ENCODE measurements around the gene FPR3.
"Not testable (repeated sequence)": the region's sequence is repeated elsewhere in the genome, so short reads cannot be mapped to it uniquely, and the experiment has no call there.

DNA sequence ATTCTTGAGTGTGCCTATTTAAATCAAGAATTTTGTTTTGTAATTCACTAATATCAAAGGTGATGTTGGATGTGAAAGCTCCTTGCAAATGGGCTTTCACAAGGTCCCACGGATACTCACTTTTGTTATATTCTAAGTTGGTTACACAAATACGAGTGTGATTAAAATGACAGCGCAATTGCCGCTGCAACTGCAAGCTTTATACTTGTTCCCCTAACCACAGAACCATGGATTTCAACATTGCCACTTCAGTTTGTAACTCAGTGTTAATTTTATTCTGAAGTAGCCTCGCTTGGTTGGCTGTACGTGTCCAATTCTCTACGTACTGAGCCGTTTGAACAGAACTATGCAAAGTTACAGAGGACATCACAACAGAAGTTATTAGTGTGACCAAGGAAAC, 10.4 kb downstream of the FPR3 start:
- TF ChIP-seq, protein P1, sequence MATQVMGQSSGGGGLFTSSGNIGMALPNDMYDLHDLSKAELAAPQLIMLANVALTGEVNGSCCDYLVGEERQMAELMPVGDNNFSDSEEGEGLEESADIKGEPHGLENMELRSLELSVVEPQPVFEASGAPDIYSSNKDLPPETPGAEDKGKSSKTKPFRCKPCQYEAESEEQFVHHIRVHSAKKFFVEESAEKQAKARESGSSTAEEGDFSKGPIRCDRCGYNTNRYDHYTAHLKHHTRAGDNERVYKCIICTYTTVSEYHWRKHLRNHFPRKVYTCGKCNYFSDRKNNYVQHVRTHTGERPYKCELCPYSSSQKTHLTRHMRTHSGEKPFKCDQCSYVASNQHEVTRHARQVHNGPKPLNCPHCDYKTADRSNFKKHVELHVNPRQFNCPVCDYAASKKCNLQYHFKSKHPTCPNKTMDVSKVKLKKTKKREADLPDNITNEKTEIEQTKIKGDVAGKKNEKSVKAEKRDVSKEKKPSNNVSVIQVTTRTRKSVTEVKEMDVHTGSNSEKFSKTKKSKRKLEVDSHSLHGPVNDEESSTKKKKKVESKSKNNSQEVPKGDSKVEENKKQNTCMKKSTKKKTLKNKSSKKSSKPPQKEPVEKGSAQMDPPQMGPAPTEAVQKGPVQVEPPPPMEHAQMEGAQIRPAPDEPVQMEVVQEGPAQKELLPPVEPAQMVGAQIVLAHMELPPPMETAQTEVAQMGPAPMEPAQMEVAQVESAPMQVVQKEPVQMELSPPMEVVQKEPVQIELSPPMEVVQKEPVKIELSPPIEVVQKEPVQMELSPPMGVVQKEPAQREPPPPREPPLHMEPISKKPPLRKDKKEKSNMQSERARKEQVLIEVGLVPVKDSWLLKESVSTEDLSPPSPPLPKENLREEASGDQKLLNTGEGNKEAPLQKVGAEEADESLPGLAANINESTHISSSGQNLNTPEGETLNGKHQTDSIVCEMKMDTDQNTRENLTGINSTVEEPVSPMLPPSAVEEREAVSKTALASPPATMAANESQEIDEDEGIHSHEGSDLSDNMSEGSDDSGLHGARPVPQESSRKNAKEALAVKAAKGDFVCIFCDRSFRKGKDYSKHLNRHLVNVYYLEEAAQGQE (IDR thresholded peaks at IDR 0.05; ENCODE audit: unreplicated experiment): not testable (repeated sequence)
- not testable (repeated sequence) for TF ChIP-seq CREB1 (CRISPR knock-in tag; IDR thresholded peaks at IDR 0.05; ENCODE audit: low read depth); ZNF114 (CRISPR knock-in tag; IDR thresholded peaks at IDR 0.05); POLR2AphosphoS5 (IDR thresholded peaks at IDR 0.05; ENCODE audit: low read depth); EZH2 (IDR thresholded peaks at IDR 0.05; ENCODE audit: low read depth, unreplicated experiment); EZH2phosphoT487 (IDR thresholded peaks at IDR 0.05; ENCODE audit: unreplicated experiment); NANOG (IDR thresholded peaks at IDR 0.05; ENCODE audit: borderline replicate concordance); JUNB (IDR thresholded peaks at IDR 0.05; ENCODE audit: unreplicated experiment); ZNF331 (CRISPR knock-in tag; IDR thresholded peaks at IDR 0.05; ENCODE audit: low read depth)
- TF ChIP-seq, protein P2, sequence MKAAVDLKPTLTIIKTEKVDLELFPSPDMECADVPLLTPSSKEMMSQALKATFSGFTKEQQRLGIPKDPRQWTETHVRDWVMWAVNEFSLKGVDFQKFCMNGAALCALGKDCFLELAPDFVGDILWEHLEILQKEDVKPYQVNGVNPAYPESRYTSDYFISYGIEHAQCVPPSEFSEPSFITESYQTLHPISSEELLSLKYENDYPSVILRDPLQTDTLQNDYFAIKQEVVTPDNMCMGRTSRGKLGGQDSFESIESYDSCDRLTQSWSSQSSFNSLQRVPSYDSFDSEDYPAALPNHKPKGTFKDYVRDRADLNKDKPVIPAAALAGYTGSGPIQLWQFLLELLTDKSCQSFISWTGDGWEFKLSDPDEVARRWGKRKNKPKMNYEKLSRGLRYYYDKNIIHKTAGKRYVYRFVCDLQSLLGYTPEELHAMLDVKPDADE (IDR thresholded peaks at IDR 0.05): not testable (repeated sequence)
- TF ChIP-seq, protein P3, sequence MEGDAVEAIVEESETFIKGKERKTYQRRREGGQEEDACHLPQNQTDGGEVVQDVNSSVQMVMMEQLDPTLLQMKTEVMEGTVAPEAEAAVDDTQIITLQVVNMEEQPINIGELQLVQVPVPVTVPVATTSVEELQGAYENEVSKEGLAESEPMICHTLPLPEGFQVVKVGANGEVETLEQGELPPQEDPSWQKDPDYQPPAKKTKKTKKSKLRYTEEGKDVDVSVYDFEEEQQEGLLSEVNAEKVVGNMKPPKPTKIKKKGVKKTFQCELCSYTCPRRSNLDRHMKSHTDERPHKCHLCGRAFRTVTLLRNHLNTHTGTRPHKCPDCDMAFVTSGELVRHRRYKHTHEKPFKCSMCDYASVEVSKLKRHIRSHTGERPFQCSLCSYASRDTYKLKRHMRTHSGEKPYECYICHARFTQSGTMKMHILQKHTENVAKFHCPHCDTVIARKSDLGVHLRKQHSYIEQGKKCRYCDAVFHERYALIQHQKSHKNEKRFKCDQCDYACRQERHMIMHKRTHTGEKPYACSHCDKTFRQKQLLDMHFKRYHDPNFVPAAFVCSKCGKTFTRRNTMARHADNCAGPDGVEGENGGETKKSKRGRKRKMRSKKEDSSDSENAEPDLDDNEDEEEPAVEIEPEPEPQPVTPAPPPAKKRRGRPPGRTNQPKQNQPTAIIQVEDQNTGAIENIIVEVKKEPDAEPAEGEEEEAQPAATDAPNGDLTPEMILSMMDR (conservative IDR thresholded peaks at IDR 0.05; ENCODE audit: low read depth in 2 of 2): not testable (repeated sequence)
- TF ChIP-seq, protein P4, sequence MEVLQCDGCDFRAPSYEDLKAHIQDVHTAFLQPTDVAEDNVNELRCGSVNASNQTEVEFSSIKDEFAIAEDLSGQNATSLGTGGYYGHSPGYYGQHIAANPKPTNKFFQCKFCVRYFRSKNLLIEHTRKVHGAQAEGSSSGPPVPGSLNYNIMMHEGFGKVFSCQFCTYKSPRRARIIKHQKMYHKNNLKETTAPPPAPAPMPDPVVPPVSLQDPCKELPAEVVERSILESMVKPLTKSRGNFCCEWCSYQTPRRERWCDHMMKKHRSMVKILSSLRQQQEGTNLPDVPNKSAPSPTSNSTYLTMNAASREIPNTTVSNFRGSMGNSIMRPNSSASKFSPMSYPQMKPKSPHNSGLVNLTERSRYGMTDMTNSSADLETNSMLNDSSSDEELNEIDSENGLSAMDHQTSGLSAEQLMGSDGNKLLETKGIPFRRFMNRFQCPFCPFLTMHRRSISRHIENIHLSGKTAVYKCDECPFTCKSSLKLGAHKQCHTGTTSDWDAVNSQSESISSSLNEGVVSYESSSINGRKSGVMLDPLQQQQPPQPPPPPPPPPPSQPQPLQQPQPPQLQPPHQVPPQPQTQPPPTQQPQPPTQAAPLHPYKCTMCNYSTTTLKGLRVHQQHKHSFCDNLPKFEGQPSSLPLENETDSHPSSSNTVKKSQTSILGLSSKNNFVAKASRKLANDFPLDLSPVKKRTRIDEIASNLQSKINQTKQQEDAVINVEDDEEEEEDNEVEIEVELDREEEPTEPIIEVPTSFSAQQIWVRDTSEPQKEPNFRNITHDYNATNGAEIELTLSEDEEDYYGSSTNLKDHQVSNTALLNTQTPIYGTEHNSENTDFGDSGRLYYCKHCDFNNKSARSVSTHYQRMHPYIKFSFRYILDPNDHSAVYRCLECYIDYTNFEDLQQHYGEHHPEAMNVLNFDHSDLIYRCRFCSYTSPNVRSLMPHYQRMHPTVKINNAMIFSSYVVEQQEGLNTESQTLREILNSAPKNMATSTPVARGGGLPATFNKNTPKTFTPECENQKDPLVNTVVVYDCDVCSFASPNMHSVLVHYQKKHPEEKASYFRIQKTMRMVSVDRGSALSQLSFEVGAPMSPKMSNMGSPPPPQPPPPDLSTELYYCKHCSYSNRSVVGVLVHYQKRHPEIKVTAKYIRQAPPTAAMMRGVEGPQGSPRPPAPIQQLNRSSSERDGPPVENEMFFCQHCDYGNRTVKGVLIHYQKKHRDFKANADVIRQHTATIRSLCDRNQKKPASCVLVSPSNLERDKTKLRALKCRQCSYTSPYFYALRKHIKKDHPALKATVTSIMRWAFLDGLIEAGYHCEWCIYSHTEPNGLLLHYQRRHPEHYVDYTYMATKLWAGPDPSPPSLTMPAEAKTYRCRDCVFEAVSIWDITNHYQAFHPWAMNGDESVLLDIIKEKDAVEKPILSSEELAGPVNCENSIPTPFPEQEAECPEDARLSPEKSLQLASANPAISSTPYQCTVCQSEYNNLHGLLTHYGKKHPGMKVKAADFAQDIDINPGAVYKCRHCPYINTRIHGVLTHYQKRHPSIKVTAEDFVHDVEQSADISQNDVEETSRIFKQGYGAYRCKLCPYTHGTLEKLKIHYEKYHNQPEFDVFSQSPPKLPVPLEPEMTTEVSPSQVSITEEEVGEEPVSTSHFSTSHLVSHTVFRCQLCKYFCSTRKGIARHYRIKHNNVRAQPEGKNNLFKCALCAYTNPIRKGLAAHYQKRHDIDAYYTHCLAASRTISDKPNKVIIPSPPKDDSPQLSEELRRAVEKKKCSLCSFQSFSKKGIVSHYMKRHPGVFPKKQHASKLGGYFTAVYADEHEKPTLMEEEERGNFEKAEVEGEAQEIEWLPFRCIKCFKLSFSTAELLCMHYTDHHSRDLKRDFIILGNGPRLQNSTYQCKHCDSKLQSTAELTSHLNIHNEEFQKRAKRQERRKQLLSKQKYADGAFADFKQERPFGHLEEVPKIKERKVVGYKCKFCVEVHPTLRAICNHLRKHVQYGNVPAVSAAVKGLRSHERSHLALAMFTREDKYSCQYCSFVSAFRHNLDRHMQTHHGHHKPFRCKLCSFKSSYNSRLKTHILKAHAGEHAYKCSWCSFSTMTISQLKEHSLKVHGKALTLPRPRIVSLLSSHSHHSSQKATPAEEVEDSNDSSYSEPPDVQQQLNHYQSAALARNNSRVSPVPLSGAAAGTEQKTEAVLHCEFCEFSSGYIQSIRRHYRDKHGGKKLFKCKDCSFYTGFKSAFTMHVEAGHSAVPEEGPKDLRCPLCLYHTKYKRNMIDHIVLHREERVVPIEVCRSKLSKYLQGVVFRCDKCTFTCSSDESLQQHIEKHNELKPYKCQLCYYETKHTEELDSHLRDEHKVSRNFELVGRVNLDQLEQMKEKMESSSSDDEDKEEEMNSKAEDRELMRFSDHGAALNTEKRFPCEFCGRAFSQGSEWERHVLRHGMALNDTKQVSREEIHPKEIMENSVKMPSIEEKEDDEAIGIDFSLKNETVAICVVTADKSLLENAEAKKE (CRISPR knock-in tag; IDR thresholded peaks at IDR 0.05): not testable (repeated sequence)

Measured in GM23338 (cell line).